Nephron (organoid): ENCODE results near the gene TGFBR3L.

Source experiments
- H3K27ac Mint-ChIP-seq, 3 experiments: 2 replicates each; pipeline ENCODE4 v1.8.0; 2020; ENCODE audit warnings: mixed read lengths in 3 of 3, mild to moderate bottlenecking in 2 of 3, moderate library complexity in 1 of 3
- H3K27me3 Mint-ChIP-seq: 2 replicates; pipeline ENCODE4 v1.8.0; 2021; ENCODE audit warnings: low read depth, mild to moderate bottlenecking, moderate library complexity, mixed read lengths
- H3K36me3 Mint-ChIP-seq: 2 replicates; pipeline ENCODE4 v1.8.0; 2020; ENCODE audit warnings: low read depth, mixed read lengths
- H3K4me1 Mint-ChIP-seq: 2 replicates; pipeline ENCODE4 v1.8.0; 2020; ENCODE audit warnings: mixed read lengths
- H3K4me3 Mint-ChIP-seq, 3 experiments: 2 replicates each; pipeline ENCODE4 v1.8.0; 2020; ENCODE audit warnings: mild to moderate bottlenecking in 3 of 3, mixed read lengths in 3 of 3, moderate library complexity in 2 of 3
- H3K9me3 Mint-ChIP-seq: 2 replicates; pipeline ENCODE4 v1.8.0; 2020; ENCODE audit warnings: mixed read lengths
- CTCF ChIP-seq, 3 experiments: fragments of 200-600 bp; sonication (generic); IDR thresholded peaks; one replicate each; pipeline ENCODE4 v1.5.0; 2021; ENCODE audit warnings: antibody characterized with exemption in 3 of 3; ENCODE audit not compliant: unreplicated experiment in 3 of 3

TGFBR3L gene

DNA sequence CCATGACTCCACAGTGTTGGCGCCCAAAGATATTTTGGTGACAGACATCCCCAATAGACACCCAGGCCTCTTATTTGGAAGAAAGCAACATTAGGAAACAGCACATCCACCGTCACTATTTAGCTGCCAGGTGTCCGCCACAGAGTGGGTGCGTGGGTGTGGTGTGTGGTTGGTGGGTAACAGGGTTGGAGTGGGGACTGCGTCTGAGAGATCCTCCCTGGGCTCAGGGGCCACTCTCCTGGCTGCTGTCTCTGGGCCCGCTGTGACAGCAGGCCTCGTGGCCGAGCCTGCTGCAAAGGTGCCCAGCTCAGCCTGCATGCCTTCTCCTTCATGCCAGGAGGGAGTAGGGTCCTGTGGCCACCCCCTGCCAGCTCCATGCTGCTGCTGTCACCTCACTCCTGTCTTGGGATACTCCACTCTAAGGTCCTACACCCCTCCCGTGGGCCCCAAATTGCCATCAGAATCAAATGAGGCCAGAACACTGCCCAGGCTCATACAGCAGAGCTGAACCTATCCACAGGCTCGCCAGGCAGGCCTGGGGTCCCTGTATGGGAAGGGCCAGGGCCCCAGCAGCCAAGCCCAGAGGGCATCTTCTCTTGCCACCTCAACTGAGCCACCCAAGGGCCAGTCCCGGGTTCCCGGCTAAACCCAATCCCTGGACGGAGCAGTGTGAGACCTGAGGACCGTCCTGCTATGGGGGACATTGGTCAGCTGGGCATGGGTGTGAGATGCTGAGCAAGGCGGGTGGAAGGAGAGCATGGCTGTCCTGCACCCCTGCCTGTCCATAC is 53.6 kb downstream of the TGFBR3L start:
- Mint-ChIP-seq H3K36me3 (peaks cover 41% of the 10 kb centered on the region), H3K4me1 (no peaks in the 10 kb centered on the region), H3K9me3 (no peaks in the 10 kb centered on the region), H3K27me3 (no peaks in the 10 kb centered on the region), H3K4me3 (no peak overlapping the region), H3K27ac (no peak overlapping the region)
- TF ChIP-seq CTCF (IDR thresholded peaks at IDR 0.05; ENCODE audit: unreplicated experiment in 3 of 3): no peak
